NOMO-1 treated with DMSO at 0.1 percent for 48 hours (cell line): ENCODE data around the gene SAA2.
"Not testable (repeated sequence)": the region's sequence is repeated elsewhere in the genome, so short reads cannot be mapped to it uniquely, and the experiment has no call there.

ENCODE experiments used
- DNase-seq: peaks from one replicate; lab custom pipeline; 2025; ENCODE audit not compliant: unreplicated experiment; lab: John Stamatoyannopoulos, UW

SAA2 gene

DNA sequence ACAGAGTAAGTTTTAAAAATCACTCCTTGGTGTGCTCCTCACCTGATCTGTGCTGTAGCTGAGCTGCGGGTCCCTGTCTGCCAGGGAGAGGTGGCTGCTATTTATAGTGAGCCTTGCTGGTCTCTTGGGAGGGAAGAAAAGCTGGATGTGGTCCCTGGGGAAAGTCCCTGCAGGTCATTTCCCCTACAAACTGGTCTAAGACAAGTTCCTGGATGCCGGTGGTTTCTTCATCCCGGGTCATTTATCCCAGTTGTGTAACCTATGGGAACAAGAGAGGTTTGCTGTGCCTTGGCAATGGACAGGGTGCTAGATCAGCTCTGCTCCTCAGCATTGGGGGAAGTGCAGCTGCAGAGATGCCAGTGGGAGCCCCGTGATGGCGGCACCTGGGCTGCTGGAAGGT is at the start of gene SAA2:
TSS of gene SAA2 (minus strand) at position 108 of the 400 bp plus-strand sequence. CDS start 657 bp downstream, outside the sequence.
- no peak for DNase-seq

DNA sequence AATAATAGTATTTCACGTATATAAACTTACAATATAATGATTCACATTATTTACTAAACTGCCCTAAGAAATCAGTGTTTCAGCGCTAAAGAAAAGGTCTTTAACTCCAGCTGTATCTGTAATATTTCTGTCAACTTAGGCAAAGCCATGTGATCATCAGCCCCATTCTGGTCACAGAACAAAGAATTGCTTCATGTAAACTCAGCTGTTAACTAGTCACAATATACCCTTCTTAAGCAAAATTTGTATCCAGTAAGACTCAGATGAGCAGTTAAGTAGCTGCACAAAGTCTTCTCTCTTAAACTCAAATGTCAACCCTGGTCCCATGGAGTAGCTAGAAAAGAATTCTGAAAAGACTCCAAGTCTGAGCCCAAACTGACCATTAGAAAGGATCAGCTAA is 46.8 kb upstream of the SAA2 start:
- DNase-seq, result no peak

DNA sequence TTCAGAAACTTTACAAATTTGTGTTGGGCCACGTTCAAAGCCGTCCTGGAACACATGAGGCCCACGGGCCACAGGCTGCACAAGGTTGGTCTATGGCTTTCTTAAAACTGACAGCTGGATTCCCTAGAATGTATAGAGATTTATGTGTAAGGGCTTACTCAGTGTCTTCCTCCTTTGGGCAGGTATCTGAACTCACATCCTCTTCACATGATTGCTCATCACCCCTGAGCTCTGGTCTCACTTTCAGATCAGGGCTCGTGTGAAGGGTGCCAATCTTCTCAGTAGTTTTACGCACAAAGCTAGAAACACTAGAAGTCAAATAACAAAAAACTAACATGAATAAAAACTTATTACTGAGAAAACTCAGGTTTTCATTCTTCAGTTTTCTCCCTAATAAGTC is 46.4 kb upstream of the SAA2 start:
- no peak for DNase-seq

DNA sequence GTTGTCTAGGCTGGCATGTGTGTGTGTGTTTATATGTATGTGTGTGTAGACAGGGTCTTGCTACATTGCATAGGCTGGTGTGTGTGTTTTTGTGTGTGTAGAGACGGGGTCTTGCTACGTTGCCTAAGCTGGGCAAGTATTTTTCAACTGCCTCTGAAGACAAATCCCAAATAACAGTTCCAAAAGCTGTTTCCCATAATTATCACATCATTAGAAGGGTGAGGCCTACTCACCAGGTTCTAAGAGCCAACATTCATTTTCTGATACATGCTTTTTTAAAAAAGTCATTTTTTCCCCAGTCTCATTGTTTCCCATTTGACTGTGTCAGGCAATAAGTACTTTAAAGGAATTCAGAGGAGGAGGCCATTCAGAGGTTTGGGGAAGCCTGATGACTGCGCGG is 40.4 kb upstream of the SAA2 start:
- DNase-seq, result no peak

DNA sequence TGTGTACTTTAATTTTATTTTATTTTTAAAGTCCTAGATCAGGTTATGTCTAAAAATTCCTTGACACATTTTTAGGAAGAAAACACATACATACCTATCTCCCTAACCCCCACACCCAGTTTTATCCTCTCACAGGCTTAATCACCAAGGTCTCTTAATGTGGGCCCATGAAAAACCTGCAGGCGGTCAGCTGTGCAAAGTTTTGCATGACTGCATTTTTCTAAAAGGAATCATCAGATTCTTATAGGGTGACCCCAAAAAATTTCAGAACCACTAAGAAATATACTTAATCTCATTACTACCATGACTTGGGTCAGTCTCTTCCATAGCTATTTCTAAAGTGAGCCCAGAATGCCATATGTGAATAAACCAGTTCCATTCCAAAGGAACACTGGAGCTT is 37.4 kb upstream of the SAA2 start:
- DNase-seq, result no peak

DNA sequence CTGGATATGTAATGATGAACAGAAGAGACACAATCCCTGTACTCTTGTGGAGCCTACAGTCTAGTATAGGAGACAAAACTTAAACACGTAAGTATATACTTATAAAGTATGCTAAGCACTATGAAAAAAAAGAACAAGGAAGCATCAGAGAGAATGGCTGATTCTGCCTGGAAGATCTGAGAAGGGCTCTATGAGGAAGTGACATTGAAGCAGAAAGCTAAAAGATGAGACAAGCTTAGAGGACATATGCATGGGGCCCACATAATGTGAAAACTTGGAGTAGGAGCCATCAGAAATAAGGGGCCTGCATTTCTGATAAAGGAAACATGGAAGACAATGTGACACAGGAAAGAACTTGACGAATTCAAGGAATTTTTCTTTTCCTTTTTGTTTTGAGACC is 34.2 kb upstream of the SAA2 start:
- no peak for DNase-seq

DNA sequence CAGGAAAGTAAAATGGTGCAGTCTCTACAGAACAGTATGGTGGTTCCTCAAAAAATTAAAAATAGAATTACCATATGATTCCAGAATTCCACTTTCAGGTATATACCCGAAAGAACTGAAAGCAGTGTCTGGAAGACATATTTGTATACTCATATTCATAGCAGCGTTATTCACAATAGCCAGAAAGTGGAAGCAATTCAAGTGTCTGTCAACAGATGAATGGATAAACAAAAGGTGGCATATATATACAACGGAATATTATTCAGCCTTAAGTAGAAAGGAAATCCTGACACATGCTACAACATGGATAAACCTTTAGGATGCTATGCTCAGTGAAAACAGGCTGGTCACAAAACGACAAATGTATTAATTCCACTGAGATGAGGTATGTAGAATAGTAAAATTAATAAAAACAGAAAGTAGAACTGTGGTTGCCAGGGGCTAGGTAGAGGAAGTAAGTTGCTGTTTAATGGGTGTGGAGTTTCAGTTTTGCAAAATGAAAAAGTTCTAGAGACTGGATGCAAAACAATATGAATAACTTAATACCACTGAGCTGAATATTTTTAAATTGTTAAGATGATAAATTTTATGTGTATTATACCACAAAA is 32.1 kb upstream of the SAA2 start:
- DNase-seq, result peak; percentile 63

DNA sequence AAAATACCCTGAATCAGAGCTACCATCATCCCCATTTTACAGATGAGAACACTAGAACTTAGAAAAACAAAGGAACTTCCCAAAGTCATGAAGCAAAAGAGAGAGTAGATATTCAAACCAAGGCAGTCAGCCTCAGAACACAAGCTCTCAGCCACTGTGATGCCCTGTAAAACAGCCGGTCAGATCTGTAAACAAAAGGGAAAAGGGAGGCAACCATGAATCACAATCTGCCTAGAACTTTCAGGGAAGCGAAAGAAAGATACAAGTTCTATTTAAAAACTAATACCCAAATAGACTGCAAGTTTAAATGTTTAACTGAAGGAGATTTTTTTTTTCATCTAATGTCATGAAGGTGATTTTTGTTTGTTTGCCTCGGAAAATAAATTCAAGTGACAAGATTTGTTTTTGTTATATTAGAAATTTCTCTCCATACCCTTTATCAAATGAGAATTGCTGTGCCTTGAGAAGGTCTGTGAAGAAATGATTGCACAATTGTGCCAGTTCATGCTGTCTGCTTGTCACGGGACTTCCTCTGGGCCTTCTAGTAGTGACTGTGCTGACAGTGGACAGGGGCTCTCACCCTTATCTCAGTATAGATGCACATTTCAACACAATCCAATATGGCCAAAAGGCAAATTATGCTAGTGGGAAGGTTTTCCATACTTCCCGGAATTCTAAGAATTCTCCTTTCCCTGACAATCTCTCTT is 29.2 kb upstream of the SAA2 start:
- peak; percentile 89 for DNase-seq

DNA sequence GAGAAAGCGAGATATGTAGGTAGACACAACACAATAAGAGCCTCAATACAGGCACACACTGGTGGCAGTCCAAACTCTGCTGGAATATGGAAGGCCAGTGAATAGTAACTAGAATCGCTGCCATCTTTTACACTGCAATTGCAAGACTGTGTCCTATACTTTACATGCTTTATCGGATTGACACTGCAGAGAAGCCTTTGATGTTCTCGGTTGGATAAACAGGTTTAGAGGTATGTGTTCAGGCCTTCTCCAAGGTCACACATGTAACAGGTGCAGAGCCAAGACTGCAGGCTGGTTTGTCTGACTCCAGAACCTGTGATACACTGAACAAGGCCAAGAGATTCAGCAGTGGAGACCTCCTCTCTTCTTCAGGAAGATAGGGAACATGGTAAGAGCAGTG is 22.7 kb upstream of the SAA2 start:
- DNase-seq, result no peak

DNA sequence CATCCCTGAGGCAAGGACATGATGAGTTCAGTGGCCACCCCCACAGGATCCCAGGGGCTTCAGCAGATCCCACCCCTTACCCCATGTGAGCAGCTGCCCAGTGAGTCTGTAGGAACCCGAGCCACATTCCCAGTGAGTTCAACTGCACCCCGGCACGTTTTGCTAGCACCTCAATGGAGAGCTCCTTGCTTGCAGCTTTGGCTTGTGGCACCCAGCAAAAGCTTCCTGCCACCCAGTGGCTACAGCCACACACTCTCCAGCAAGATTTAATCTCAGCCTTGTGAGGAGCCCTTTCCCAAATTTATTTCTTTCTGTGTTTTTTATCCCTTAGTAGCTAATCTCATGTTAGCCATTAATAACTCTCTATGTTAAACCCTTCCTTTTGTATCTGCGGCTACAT is 21.6 kb upstream of the SAA2 start:
- DNase-seq, result no peak

DNA sequence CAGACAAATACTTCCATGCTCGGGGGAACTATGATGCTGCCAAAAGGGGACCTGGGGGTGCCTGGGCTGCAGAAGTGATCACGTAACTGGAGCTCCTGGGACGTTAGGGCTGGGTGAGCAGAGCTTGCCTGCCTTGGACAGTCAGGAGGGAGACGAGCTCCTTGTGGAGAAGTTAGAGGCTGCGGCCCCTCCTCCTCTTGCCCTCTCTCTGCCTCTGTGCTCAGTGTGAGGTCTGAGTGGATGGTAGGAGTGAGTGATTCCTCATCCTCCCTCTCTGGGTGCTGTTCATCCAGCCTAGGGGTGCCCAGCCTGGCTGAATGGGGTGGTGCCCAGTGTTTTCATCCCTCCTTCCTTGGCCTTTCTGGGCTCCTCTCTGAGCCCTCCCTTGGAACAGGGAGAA is 20.8 kb upstream of the SAA2 start:
- DNase-seq, result not testable (repeated sequence)

DNA sequence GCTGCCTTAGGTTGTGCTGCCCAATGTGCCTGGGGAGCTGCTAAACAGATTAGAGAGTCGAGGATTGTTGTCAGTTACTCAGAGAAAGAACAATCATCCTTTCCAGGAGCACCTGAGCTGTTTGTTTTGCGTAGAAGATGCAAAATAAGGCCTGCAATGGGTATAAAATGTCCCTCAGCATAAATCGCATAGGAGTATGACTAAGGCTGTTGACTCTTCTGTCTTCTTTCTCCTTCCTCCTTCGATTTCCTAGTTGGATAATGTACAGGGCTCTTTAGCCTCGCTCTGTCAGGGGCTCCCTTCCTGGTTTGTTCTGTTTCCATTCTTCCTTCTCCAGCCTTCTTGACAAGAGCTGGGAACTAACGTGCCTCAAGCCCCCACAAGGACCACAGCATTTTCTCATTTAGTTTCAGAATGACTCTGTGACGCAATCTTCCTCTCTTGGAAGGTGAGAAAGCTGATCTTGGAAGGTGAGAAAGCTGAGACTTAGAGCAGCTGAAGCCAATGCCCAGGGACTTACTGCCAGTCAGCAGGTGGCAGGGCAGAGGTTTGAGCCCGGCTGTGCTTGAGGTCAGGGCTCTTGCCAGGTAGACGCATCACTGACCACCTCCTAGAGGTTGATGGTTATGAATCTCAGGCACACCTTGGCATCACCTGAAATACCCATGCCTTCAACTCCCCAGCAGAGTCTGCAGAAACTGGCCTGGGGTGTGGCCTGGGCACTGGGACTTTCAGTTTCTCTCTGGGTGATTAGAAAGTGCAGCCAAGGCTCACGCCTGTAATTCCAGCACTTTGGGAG is 19.1 kb upstream of the SAA2 start:
- not testable (repeated sequence) for DNase-seq

DNA sequence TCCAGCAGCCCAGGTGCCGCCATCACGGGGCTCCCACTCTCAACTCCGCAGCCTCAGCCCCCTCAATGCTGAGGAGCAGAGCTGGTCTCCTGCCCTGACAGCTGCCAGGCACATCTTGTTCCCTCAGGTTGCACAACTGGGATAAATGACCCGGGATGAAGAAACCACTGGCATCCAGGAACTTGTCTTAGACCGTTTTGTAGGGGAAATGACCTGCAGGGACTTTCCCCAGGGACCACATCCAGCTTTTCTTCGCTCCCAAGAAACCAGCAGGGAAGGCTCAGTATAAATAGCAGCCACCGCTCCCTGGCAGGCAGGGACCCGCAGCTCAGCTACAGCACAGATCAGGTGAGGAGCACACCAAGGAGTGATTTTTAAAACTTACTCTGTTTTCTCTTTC is 17.5 kb upstream of the SAA2 start, which contains the start of gene SAA1:
TSS of gene SAA1 (plus strand) at position 316 of the 400 bp plus-strand sequence. CDS start 624 bp downstream, outside the sequence.
- DNase-seq, result no peak

DNA sequence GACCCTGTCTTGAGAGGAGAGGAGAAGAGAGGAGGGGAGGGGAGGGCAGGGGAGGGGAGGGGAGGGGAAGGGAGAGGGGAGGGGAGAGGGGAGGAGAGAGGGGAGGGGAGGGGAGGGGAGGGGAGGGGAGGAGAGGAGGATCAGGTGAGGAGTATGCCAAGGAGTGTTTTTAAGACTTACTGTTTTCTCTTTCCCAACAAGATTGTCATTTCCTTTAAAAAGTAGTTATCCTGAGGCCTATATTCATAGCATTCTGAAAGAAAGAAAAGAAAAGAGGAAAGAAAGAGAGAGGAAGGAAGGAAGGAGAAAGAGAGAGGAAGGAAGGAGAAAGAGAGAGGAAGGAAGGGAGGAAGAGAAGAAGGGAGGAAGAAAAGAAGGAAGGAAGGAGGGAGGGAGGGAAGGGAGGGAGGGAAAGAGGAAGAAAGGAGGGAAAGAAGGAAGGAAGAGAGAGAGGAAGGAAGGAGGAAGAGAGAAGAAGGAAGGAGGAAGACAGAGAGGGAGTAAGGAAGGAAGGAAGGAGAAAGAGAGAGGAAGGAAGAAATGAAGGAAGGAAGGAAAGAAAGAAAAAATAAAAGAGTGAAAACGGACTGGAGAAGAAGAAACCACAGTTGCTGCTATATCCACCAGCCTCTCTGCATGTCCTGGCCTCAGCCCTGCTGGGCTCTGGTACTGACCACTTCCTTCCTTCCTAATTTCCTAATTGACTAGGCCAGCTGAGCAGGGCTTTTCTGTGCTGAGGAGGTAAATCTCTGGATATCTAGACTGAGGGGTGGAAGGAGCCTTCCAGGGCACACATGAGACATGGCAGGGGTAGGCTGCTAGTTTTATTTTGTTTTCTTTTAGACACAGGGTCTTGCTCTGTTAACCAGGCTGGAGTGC is 16.4 kb upstream of the SAA2 start:
- no peak for DNase-seq

DNA sequence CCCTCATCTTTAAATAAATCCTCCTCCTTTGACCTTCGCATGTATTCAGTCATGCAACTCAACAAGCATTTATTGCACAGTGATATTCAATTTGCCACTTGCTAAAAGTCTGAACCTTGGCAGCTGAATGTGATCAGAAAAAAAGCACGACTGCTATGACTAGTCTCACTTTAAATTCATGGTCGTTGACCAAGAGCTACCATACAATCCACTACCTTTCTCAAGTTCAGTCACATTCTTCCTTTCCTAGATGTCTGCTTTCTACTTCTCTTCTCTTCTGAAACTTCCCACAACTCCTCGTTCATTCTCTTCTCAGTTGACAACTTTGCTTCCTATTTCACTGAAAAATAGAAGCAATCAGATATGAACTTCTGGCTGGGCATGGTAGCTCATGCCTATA is 15.6 kb upstream of the SAA2 start:
- no peak for DNase-seq

DNA sequence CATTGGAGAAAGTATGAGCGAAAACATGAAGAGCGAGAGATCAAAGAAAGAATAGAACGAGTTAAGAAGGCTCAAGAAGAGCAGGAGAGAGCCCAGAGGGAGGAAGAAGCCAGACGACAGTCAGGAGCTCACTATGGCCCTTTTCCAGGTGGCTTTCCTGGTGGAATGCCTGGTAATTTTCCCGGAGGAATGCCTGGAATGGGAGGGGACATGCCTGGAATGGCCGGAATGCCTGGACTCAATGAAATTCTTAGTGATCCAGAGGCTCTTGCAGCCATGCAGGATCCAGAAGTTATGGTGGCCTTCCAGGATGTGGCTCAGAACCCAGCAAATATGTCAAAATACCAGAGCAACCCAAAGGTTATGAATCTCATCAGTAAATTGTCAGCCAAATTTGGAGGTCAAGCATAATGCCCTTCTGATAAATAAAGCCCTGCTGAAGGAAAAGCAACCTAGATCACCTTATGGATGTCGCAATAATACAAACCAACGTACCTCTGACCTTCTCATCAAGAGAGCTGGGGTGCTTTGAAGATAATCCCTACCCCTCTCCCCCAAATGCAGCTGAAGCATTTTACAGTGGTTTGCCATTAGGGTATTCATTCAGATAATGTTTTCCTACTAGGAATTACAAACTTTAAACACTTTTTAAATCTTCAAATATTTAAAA is 14.3 kb upstream of the SAA2 start:
- not testable (repeated sequence) for DNase-seq

DNA sequence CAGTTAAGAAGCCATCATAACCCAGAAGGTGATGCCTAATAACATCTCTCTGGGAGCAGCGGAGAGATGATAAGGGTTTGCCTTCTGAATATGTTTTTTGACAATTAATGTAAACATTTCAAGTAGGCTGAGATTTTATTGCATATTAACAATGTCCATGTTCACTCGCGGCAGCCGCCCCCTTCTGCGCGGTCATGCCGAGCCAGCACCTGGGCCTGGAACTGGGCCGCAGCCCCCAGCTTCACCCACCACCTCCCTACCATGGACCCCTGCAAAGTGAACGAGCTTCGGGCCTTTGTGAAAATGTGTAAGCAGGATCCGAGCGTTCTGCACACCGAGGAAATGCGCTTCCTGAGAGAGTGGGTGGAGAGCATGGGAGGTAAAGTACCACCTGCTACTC is 13.3 kb upstream of the SAA2 start:
- no peak for DNase-seq

DNA sequence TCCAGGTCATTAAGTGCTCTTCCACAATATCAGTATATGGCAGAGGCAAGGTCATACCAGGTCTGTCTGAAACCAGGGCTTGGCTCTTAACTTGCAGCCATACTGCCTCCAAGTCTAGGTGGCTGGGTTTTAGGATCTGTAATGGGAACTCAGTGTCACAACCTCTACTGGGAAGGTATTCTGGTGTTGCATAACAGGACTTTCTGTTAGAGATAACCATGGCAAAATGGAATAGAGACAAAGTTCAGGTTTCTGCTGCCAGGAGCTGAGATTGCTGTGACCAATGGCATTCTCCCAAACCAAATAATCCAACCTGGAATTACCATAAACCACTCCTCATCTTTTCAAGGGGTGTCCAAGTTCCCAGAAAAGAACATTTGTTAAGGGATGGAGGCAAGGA is 10.8 kb upstream of the SAA2 start:
- DNase-seq, result no peak

DNA sequence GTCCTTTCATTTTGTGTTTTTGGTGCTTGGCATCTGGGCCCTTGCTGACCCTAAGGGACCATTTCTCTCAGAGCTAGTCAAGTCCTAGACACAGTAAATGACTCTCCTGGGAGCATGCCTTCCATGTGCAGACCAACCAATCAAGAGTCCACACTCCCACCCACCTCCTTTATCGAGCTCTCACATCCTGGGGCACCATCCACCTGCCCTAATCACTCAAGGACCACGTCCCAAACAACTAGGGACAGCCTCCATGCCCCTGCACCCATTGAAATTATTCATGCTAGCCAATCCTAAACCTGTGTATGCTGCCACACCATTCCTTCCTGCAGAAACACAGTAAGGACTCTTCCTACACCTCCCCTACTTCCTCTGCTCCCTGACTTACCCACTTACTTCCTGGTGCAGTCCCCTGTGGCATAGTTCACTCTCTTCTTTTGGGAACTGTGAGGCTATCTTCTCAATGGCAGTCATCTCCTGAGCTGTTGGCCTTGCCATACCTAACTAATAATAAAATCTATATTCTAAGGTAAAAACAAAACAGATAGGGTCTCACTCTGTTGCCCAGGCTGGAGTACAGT is 6.4 kb upstream of the SAA2 start:
- no peak for DNase-seq

DNA sequence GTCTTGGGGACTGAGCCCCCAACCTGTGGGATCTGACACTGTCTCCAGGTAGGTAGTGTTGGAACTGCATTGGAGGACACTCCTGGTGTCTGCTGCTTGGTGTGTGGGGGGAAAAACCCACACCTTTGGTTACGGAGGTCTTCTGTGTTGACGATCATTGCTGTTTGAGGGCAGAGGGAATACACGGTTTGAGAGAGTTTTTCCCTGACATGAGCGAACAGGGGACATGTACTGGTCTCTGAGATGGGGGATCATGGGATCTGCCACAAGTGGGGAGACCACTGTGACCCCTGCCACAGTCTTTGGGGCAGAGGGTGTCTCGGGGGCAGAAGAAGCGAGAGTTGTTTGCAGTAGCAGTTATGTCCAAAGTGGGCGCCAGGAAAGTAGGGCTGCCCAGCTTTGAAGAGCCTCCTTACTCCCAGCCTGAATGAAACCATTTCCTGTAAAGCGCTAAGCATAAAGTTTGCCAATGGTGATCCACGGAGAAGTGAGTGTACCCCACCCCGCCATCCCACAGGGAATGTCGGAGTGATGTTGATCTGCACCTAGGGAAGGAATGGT is 5.4 kb upstream of the SAA2 start:
- DNase-seq, result no peak
